GM18861 (cell line): Measurements from ENCODE around the gene ACLY.
"Not testable (repeated sequence)": the region's sequence is repeated elsewhere in the genome, so short reads cannot be mapped to it uniquely, and the experiment has no call there.

Source experiments
- ATAC-seq: cut with Tn5 transposase; IDR thresholded peaks from one replicate; pipeline ENCODE4 v1.9.1; 2021; ENCODE audit not compliant: unreplicated experiment

ACLY gene

DNA sequence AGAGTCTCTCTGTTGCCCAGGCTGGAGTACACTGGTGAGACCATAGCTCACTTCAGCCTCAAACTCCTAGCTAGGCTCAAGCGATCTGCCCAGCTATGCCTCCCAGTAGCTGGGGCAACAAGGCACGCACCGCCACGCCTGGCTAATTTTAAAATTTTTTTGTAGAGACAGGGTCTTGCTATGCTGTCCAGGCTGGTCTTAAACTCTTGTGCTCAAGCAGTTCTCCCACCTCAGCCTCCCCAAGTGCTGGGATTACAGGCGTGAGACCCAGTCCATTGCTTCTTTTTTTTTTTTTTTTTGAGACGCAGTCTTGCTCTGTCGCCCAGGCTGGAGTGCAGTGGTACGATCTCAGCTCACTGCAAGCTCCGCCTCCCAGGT is 44.5 kb downstream of the ACLY start:
- ATAC-seq, result not testable (repeated sequence)

DNA sequence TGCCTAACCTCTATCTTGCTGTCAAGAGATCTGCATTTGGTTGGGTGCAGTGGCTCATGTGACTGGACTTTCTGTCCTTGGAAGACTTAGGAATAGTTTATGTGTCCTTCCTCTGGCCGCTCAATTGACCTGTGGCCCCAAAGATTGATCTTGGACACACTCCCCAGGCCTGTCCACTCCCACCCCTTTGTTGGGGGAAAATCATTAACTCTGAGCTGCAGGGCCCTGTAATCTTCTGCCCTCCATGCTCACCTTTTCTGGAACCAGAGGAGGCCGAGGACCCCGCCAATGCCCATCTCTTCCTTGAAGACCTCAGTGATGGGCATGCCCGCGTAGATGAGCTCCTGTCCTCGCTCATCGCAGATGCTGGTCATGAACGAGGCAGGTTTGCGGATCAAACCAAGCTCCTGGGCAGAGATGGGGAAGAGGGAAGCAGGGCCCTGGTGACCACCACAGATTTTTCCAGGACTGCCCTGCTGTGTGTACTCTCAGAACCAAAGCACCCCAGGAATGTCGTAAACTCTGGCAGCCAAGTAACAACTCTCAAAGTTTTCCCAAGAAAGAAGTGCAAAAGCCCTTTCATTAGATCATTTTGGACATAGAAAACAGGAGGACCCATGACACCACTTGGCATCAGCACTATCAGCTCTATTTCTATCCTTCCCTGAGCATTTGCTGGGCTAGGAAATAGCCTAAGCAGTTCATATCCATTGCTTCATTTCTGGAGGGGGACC is 45.0 kb downstream of the ACLY start:
- no peak for ATAC-seq

DNA sequence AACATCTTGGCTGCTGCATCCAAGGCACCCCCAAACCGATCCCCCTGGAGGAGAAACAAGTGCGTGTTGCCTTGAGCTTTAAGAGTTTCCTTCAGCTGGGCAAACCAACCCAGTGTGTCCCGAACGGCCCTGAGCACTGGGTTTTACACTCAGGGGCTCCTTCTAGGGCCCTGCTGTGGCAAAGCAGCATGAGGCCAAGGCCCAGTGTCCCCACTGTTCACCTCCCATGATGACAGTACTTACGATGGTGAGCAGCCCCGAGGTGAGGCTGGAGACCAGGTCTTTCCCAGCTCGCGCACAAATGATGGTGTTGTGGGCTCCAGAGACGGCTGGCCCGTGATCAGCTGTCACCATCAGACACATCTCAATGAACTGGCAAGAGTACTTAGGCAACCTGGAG is 47.0 kb downstream of the ACLY start:
- ATAC-seq, result no peak

DNA sequence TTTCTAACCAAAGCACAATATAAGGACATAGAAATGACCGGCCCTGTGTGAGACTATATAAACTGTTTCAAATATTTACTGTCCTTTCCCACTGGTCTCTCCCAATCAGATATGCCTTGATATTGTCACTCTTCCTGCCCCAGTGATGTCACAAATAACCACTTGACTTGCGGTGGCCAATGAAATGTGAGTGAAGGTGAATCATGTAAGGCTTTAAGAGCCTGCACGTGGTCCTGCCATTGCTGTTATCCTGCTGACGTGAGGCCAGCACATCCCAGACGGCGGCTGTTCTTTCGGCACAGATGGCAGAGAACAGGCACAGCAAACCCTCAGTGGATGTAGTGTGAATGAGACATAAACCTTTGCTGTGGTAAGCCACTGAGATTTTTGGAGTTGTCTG is 48.1 kb downstream of the ACLY start:
- no peak for ATAC-seq

DNA sequence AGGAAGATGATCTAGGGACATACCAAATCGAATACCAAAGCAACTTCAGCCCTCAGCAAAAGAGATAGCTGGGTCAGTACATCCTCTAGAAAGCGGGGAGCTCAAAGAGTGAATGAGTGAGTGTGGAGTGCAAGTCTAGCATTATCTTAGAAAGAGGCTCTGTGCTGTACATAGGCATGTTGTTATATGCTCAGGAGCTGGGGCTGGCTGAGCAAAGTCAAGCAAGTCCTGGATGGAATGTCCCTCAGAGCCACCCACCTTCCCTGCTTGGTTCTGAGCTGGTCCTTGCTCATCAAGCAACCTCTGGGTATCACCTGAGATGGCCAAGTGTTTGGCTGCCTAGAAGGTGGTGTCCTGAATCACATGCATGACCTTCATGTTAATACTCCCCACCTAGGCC is 48.7 kb downstream of the ACLY start:
- no peak for ATAC-seq

DNA sequence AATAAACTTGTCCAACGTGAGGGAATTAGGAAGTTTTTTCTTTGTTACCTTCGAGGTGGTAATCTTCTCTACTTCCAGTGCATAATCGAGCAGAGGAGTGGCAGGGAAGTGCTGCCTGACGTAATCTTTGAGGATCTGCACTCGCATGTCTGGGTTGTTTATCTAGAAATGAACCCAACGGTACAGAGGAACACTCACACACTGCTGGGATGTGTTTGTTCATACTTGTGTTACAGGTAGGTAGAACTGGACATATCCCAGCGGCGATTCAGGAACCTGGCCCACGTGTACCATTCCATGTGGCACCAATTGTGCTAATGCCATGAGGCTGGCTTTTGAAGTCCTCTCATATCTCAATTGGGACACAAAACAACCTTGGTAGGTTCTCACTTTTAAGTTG is 49.3 kb downstream of the ACLY start:
- ATAC-seq, result no peak

DNA sequence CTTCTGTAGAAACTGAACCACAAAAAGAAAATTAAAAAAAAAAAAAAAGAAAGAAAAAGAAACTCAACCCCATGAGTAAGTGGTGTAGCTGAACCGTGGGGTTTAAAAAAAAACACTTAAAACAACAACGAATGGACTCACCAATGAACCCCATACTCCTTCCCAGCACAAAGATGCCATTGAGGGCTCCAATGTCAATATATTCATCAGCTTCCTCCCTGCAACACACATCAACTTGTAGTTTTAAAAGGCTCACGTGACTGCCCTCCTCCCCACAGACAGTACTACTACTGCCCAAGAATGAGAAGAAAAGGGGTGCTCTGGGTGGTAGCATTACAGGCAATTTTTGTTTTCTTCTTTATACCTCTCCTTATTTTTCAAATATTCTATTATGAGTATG is 50.2 kb downstream of the ACLY start:
- no peak for ATAC-seq

DNA sequence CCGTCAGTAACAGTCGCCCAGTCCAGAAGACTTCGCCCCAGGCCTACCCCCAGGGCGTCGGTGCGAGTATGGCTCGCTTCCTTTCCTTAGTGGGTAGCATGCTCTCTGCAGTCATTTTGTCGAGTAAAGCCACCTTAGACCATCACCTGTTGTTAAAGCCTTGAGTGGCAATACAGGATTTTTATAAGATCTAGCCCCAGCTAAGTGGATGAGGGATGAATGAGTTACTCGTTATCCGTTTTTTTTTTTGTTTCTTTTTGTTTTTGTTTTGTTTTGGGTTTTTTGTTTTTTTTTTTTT is 53.2 kb downstream of the ACLY start:
- no peak for ATAC-seq

DNA sequence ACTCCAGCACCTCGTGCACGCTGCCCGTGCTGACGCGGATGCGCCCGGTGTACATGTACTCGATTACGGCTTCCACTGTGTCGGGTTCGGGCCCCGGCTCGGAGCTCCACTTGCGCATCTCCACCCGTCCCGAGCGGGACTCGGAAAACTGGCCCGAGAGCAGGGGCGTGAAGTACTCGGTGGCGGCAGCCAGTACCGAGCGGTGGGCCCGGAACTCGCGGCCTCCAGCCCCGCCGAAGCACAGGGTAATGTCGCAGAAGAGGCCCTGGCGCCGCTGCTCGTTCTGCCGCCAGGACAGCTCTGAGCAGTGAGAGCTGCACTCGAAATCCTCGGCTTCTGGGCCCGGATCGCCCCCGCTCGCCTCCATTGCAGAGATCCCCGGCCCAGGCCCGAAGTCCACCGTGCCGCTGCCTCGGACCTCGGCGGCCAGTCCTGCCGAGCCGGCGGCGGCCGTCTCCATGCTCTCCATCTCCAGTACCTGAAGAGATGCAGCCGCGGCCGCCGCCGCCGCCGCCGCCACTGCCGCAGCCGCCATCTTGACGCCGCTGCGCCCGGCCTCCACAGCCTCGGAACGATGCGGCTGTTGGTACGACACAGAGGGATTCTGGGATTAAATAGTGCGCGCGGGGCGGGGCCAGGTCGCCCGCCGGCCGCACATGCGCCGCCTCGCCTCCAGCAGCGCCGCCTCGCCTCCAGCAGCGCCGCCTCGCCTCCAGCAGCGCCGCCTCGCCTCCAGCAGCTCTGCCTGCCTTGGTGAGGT is 53.7 kb downstream of the ACLY start, which contains the start of gene KLHL11:
KLHL11 (minus strand) TSS at position 588 of the 760 bp plus-strand sequence; CDS start at position 535, 53 bp downstream.
- ATAC-seq, result peak; percentile 69

DNA sequence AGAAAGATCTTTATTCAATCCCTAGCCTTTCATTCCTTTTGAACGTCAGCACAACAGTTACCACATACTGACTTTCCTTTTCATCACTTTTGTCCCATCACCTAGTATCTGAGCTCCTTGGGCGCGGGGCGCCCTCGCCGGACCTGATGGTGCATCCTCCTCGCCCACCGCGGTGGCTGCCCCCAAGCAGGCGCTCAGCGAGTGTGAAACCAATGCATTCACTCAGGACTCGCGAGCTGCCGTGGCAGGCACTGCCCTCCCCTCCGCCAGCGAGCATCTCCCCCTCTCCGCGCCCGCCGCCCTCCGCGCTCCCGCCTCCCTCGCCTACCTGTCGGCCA is 54.3 kb downstream of the ACLY start:
- ATAC-seq, result peak; percentile 17

DNA sequence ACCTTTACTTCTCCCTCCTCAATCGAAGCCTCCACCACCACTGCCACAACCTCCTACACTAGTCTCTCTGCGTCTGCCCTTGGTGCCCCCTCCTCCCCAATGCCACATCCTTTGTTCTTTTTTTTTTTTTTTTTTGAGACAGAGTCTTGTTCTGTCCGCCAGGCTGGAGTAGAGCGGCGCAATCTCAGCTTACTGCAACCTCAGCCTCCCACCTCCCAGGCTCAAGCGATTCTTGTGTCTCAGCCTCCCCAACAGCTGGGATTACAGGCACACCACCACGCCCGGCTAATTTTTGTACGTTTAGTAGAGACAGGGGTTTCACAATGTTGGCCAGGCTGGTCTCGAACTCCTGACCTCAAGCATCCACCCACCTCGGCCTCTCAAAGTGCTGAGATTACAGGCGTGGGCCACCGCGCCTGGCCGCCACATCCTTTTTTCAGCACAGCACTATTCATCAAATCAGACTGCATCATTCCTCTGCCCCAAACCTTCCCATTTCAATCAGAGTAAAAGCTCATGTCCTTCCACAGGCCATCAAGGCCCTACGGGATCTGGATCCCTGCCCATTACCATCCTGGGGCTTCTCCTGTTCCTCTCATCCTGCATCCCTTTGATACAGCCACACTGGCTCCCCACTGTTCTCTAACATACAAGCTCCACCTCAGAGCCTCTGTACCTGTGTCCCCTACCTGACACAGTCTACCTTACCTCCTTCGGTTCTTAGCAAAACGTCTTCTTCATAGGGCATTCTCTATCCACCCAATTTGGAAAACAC is 55.5 kb downstream of the ACLY start:
- no peak for ATAC-seq

DNA sequence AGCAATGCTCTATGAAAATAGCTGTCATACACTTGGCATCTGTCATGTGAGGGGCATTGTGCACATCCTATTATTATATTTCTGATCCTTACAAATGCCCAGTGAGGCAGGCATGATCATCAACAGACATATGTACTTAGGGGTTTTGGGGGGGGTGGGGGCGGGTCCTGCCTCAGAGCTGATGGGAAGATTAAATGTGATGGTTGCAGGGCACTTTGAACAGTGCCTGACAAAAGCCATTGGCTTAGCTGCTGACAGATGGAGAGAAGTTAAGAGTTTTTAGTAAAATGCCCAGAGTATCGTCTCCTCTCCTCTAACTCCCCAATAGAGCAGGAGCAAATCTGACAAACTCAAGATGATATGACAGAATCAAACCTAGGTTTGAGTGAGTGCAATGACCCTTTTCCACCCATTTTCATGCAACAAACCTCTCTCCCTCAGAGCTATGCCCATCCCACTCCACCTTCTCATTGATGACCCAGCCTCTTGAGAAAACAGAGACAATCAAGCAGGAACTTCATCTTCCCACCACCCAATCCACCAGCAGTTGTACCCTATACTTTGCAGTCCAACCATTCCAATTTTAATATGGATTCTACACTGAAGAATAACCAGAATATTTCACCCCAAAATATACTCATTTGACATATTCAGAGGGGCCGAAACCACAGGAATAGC is 58.4 kb downstream of the ACLY start:
- no peak for ATAC-seq

DNA sequence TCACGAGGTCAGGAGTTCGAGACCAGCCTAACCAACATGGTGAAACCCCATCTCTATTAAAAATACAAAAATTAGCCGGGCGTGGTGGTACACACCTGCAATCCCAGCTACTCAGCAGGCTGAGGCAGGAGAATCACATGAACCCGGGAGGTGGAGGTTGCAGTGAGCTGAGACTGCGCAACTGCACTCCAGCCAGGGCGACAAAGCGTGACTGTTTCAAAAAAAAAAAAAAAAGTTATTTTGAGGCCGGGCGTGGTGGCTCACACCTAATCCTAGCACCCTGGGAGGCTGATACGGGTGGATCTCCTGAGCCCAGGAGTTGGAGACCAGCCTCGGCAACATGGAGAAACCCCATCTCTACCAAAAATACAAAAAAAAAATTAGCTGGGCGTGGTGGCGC is 67.4 kb downstream of the ACLY start:
- ATAC-seq, result not testable (repeated sequence)

DNA sequence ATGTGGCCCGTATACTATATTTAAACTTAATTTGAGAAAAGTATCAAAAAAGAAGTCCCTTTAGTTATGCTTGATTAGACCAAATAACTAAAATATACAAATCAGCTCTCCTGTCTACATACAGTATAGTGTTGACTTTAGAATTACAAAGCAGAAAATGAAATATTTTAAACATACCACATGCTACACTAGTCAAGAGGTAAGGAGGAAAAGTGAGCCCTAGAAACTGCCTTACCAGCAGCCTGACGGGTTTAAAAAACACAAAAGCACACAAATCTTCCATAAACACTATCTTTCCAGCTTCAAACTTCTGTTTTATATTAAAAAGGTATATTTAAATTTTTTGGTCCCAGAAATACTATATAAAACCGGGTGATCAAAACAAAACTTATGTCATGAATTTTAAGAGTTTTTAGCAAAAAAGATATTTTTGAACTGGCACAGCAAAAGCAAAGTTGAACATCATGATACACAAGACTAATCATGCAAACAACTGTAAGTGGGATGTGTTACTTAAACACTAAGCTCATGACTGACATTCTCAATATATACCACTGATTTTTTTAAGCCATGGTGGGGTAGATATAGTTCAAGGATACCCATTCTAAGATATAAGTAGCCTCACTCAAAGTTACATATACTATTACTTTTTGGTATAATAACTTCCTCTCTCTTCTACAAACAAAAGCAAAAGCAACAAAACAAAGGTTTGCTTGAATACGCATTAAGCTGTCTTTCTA is 69.3 kb downstream of the ACLY start:
- ATAC-seq, result no peak

DNA sequence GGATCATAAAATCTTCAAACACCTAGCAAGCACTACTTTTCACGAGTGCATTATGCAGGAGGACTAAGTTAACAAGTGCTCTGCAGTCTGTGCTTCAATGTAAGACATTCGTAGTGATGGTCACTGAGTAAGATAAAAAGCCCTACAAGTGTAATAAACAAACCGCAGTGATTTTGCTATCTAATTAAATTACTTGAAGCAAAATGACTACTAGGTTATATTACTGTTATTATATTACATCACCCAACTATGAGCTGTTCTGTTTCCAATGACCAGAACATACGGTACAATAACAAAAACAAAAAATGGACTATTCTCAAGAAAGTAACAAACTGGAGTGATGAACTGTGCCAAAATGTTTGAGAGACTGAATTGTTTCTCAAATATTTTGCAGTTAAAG is 70.0 kb downstream of the ACLY start:
- no peak for ATAC-seq

DNA sequence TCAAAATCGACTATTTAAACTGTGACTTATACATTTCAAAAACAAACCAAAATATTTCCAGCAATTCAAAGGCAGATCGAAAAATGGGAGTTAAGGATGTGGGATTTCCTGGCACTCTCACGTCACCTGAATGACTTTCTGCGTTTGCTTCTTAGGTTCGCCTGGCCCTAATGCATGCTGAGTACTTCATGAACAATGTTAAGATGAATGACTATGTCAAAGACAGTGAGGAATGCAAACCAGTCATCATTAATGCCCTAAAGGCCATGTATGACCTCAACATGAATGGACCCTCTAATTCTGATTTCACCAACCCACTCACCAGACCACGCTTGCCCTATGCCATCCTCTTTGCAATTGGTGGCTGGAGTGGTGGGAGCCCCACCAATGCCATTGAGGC is 73.8 kb downstream of the ACLY start:
- ATAC-seq, result no peak

DNA sequence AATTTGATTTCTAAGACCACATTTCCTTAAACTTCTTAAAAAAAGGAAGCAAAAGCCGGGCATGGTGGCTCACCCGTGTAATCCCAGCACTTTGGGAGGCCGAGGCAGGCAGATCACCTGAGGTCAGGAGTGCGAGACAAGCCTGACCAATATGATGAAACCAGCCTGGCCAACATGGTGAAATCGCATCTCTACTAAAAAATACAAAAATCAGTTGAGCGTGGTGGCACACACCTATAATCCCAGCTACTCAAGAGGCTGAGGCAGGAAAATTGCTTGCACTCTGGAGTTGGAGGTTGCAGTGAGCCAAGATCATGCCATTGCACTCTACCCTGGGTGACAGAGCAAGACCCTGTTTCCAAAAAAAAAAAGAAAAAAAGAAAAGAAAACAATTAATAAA is 78.0 kb downstream of the ACLY start:
- not testable (repeated sequence) for ATAC-seq

DNA sequence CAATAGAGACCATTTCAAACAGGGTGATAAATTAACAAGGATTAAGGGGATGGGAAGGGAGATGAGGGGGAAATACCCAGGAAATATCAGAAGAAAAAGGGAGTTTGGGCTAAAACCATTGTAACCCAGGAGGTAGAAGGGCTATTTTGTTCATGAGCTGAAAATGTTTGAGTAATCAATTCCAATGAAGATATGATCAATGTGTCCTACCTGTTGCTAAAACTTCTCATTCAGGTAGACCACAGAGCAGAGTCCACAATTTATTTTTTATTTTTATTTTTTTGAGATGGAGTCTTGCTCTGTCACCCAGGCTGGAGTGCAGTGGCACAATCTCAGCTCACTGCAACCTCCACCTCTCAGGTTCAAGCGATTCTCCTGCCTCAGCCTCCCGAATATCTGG is 79.3 kb downstream of the ACLY start:
- ATAC-seq, result not testable (repeated sequence)

DNA sequence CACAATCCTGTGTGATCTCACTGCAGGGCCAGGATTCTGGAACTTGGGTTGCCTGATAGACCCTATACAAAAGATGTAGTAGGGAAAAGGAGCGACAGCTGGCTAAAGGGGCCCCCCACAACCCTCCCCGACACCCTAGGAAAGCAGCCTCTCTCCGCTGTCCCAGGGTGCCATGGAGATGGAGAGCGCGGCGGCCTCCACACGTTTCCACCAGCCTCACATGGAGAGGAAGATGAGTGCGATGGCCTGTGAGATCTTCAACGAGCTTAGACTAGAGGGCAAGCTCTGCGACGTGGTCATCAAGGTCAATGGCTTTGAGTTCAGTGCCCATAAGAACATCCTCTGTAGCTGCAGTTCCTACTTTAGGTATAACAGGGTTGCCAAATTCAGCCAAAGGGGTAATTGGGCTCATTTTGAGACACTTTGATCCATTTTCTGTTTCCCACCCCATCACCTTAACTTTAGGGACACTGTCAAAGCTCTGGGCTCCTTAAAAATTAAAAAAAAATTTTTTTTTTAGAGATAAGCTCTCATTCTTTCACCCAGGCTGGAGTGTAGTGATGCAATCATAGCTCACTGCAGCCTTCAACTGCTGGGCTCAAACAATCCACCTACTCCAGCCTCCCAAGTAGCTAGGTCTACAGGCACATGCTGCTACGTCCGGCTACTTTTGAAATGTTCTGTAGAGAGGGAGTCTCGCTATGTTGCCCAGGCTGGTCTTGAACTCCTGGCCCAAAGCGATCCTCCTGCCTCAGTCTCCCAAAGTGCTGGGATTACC is 80.8 kb downstream of the ACLY start, which contains the start of gene KLHL10:
KLHL10 (plus strand) TSS at position 65 of the 778 bp plus-strand sequence; CDS start at position 173, 108 bp downstream.
- ATAC-seq, result no peak
